ENCODE measurements around the gene HBE1. TPM values are rescaled to one million over a fixed set of nuclear protein-coding genes. Genes with fewer than 3 reads are reported as not detected.

The HBE1 gene
- total RNA-seq, 1 donor from 2014 or later, result not detected

GRCh38 chr11:5237420-5237819 is 32.3 kb downstream of the HBE1 start:
- TF ChIP-seq CTCF (IDR thresholded peaks at IDR 0.05; ENCODE audit: insufficient read depth, low read depth, low read length), result no peak
- Histone ChIP-seq H3K4me1 (ENCODE audit: insufficient read depth, low read length) (no peaks in the 10 kb centered on the region), H3K4me3 (ENCODE audit: insufficient read depth, low read depth, low read length) (no peak overlapping the region), H3K36me3 (ENCODE audit: insufficient read depth, low read length) (no peaks in the 10 kb centered on the region), H3K27ac (ENCODE audit: low read depth, low read length) (no peak overlapping the region), H3K9ac (ENCODE audit: low read length) (no peak overlapping the region), H4K20me1 (ENCODE audit: insufficient read depth, low read length) (no peaks in the 10 kb centered on the region), H3K9me3 (ENCODE audit: insufficient read depth, low read depth, low read length) (no peaks in the 10 kb centered on the region), H2AFZ (ENCODE audit: low read depth, low read length) (no peak overlapping the region), H3K79me2 (ENCODE audit: insufficient read depth, low read length) (no peaks in the 10 kb centered on the region), H3K27me3 (ENCODE audit: insufficient read depth, low read length) (no peaks in the 10 kb centered on the region), H3K4me2 (ENCODE audit: low read length) (no peak overlapping the region)
- no peak for FAIRE-seq
- no peak for DNase-seq (ENCODE audit: low read depth)
- Mint-ChIP-seq H3K4me3 (ENCODE audit: unreplicated experiment) (no peak overlapping the region), H3K36me3 (ENCODE audit: low read depth, unreplicated experiment) (no peaks in the 10 kb centered on the region), H3K9me3 (ENCODE audit: unreplicated experiment) (no peaks in the 10 kb centered on the region), H3K4me1 (ENCODE audit: low read depth, unreplicated experiment) (peaks cover 6% of the 10 kb centered on the region), H3K27ac (ENCODE audit: unreplicated experiment) (no peak overlapping the region), H3K27me3 (ENCODE audit: low read depth, unreplicated experiment) (peaks cover 1% of the 10 kb centered on the region)

GRCh38 chr11:5235364-5236095 is 34.2 kb downstream of the HBE1 start:
- DNase-seq (ENCODE audit: low read depth), result no peak
- Histone ChIP-seq H2AFZ (ENCODE audit: low read depth, low read length) (no peak overlapping the region), H3K27ac (ENCODE audit: low read depth, low read length) (no peak overlapping the region), H3K36me3 (ENCODE audit: insufficient read depth, low read length) (no peaks in the 10 kb centered on the region), H3K4me1 (ENCODE audit: insufficient read depth, low read length) (no peaks in the 10 kb centered on the region), H3K27me3 (ENCODE audit: insufficient read depth, low read length) (no peaks in the 10 kb centered on the region), H4K20me1 (ENCODE audit: insufficient read depth, low read length) (no peaks in the 10 kb centered on the region), H3K79me2 (ENCODE audit: insufficient read depth, low read length) (no peaks in the 10 kb centered on the region), H3K9me3 (ENCODE audit: insufficient read depth, low read depth, low read length) (no peaks in the 10 kb centered on the region), H3K9ac (ENCODE audit: low read length) (no peak overlapping the region), H3K4me2 (ENCODE audit: low read length) (no peak overlapping the region), H3K4me3 (ENCODE audit: insufficient read depth, low read depth, low read length) (no peak overlapping the region)
- peaks cover 1% of the 10 kb centered on the region for H3K27me3 Mint-ChIP-seq (ENCODE audit: low read depth, unreplicated experiment)
- peaks cover 6% of the 10 kb centered on the region for H3K4me1 Mint-ChIP-seq (ENCODE audit: low read depth, unreplicated experiment)
- no peaks in the 10 kb centered on the region for H3K36me3 Mint-ChIP-seq (ENCODE audit: low read depth, unreplicated experiment)
- no peak overlapping the region for H3K4me3 Mint-ChIP-seq (ENCODE audit: unreplicated experiment)
- FAIRE-seq, result no peak
- no peak overlapping the region for H3K27ac Mint-ChIP-seq (ENCODE audit: unreplicated experiment)
- no peaks in the 10 kb centered on the region for H3K9me3 Mint-ChIP-seq (ENCODE audit: unreplicated experiment)
- no peak for TF ChIP-seq CTCF (IDR thresholded peaks at IDR 0.05; ENCODE audit: insufficient read depth, low read depth, low read length)
- no peak for TF ChIP-seq EZH2 (IDR thresholded peaks at IDR 0.05; ENCODE audit: insufficient read depth, low read length)

GRCh38 chr11:5234381-5234834 is 35.3 kb downstream of the HBE1 start, which contains the start of gene HBD:
Gene HBD, minus strand, starts transcription at chr11:5234483. Its CDS starts 50 bp downstream, at chr11:5234433.
- peaks cover 6% of the 10 kb centered on the region for H3K4me1 Mint-ChIP-seq (ENCODE audit: low read depth, unreplicated experiment)
- Histone ChIP-seq H3K4me2 (ENCODE audit: low read length) (no peak within 1 kb of the TSS), H3K4me3 (ENCODE audit: insufficient read depth, low read depth, low read length) (no peak within 1 kb of the TSS), H4K20me1 (ENCODE audit: insufficient read depth, low read length) (no peaks in the 10 kb centered on the region), H3K79me2 (ENCODE audit: insufficient read depth, low read length) (no peaks in the 10 kb centered on the region), H3K4me1 (ENCODE audit: insufficient read depth, low read length) (no peaks in the 10 kb centered on the region), H3K9ac (ENCODE audit: low read length) (no peak within 1 kb of the TSS), H2AFZ (ENCODE audit: low read depth, low read length) (no peak within 1 kb of the TSS), H3K36me3 (ENCODE audit: insufficient read depth, low read length) (no peaks in the 10 kb centered on the region), H3K9me3 (ENCODE audit: insufficient read depth, low read depth, low read length) (no peaks in the 10 kb centered on the region), H3K27ac (ENCODE audit: low read depth, low read length) (no peak within 1 kb of the TSS), H3K27me3 (ENCODE audit: insufficient read depth, low read length) (no peaks in the 10 kb centered on the region)
- no peak within 1 kb of the TSS for H3K4me3 Mint-ChIP-seq (ENCODE audit: unreplicated experiment)
- no peaks in the 10 kb centered on the region for H3K36me3 Mint-ChIP-seq (ENCODE audit: low read depth, unreplicated experiment)
- FAIRE-seq, result no peak
- peak; percentile 52 for DNase-seq (ENCODE audit: low read depth)
- TF ChIP-seq CTCF (IDR thresholded peaks at IDR 0.05; ENCODE audit: insufficient read depth, low read depth, low read length), result no peak
- no peak within 1 kb of the TSS for H3K27ac Mint-ChIP-seq (ENCODE audit: unreplicated experiment)
- peaks cover 1% of the 10 kb centered on the region for H3K27me3 Mint-ChIP-seq (ENCODE audit: low read depth, unreplicated experiment)
- no peaks in the 10 kb centered on the region for H3K9me3 Mint-ChIP-seq (ENCODE audit: unreplicated experiment)
